Tibial artery (tissue), 4 donors: ENCODE data around the gene TPRG1L.

Experiments
- DNase-seq, 2 donors: peaks; one replicate each; pipeline ENCODE4 v3.0.0-alpha.2; 2019
- H3K27ac ChIP-seq, 2 donors: fragments of 200-600 bp; sonication (generic) in 1 of 2; 1 replicate in 1 of 2; 2 replicates in 1 of 2; pipeline ENCODE4 v1.5.1; 2018 to 2019; ENCODE audit warnings: mild to moderate bottlenecking in 1 of 2
- H3K27me3 ChIP-seq, 2 donors: fragments of 200-600 bp; sonication (generic) in 1 of 2; one replicate each; pipeline versions ENCODE4 v1.5.1 to v1.6.0; 2016 to 2019
- H3K36me3 ChIP-seq, 3 donors: fragments of 200-600 bp; sonication (generic) in 2 of 3; one replicate each; pipeline ENCODE4 v1.5.1; 2016 to 2019; ENCODE audit warnings: mild to moderate bottlenecking in 2 of 3
- H3K4me1 ChIP-seq, 4 donors: fragments of 200-600 bp; sonication (generic) in 2 of 4; 1 replicate in 3 of 4; 2 replicates in 1 of 4; pipeline ENCODE4 v1.5.1; 2016 to 2019
- H3K4me3 ChIP-seq, 2 donors: fragments of 200-600 bp; sonication (generic) in 1 of 2; 1 replicate in 1 of 2; 2 replicates in 1 of 2; pipeline ENCODE4 v1.5.1; 2018 to 2019; ENCODE audit warnings: mild to moderate bottlenecking in 2 of 2
- H3K9me3 ChIP-seq, 3 donors: fragments of 200-600 bp; sonication (generic) in 1 of 3; one replicate each; pipeline ENCODE4 v1.5.1; 2016 to 2019
- intact Hi-C: fragments of 100-400 bp; cut with DNase I; formaldehyde crosslinking; loops from one replicate; pipeline ENCODE4 v1.15.0; 2023; ENCODE audit warnings: low total_unique reads
- TF ChIP-seq, protein P1 (sequence below), 2 experiments: fragments of 200-600 bp in 1 of 2; fragments of 450-650 bp in 1 of 2; IDR thresholded peaks; one replicate each; pipeline ENCODE4 v1.5.1; 2017 to 2019; ENCODE audit warnings: antibody characterized with exemption in 2 of 2, mild to moderate bottlenecking in 1 of 2, moderate library complexity in 1 of 2

Gene TPRG1L

DNA sequence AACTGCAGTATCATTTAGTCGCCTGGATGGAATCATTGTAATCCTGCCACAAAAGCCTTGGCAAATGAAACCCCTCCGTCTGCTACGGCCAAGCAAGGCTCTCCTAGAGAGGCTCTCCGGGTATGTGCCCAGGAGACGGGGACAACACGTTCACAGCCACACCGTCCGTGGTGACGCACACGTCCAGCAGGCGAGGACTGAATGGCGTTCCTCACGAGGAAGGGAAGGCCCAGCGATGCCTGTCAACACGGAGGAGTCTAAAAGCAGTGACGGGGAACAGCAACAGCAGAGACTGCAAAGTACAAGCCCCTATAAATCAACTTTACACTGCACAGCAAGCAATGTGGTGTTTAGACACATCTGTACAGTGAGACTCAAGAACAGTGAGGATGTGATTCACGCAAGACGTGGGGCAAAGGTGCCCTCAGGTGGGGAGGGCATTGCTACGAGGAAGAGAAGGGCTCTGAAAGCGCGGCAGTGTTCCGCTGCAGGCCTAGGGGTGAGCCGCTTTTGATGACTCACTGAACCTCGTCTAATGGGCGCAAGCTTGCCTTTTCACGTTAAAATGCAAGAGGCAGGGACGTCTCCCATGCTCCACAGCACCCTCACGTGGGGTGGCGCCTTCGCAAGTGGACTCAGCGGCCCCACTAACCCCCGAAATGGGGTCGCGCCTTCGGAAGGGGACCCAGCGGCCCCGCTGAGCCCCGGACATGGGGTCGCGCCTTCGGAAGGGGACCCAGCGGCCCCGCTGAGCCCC lies 18.3 kb downstream of the TPRG1L start:
- no peak for DNase-seq
- Histone ChIP-seq H3K27ac (no peak overlapping the region), H3K36me3 (peaks cover 44 to 86% (median 47%) of the 10 kb centered on the region in 3 donors), H3K27me3 (no peaks in the 10 kb centered on the region), H3K4me3 (no peak overlapping the region), H3K9me3 (no peaks in the 10 kb centered on the region), H3K4me1 (no peaks in the 10 kb centered on the region)
- intact Hi-C loops: no loop called here
- TF ChIP-seq, protein P1, sequence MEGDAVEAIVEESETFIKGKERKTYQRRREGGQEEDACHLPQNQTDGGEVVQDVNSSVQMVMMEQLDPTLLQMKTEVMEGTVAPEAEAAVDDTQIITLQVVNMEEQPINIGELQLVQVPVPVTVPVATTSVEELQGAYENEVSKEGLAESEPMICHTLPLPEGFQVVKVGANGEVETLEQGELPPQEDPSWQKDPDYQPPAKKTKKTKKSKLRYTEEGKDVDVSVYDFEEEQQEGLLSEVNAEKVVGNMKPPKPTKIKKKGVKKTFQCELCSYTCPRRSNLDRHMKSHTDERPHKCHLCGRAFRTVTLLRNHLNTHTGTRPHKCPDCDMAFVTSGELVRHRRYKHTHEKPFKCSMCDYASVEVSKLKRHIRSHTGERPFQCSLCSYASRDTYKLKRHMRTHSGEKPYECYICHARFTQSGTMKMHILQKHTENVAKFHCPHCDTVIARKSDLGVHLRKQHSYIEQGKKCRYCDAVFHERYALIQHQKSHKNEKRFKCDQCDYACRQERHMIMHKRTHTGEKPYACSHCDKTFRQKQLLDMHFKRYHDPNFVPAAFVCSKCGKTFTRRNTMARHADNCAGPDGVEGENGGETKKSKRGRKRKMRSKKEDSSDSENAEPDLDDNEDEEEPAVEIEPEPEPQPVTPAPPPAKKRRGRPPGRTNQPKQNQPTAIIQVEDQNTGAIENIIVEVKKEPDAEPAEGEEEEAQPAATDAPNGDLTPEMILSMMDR (IDR thresholded peaks at IDR 0.05): no peak

DNA sequence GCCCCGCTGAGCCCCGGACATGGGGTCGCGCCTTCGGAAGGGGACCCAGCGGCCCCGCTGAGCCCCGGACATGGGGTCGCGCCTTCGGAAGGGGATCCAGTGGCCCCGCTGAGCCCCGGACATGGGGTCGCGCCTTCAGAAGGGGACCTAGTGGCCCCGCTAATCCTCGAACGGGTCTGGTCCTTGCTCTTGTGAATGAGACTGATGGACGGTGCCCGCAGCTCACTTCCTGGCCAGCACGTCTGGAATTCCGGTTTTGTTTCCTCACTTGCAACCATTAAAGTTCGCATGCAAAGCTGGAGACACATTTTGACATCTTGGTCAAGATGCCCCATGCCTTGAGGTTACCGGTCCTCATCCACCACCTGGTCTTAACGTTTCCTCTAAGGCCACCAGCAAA lies 19.5 kb downstream of the TPRG1L start:
- Histone ChIP-seq H3K9me3 (no peaks in the 10 kb centered on the region), H3K4me1 (peaks cover 0 to 9% (median 7%) of the 10 kb centered on the region in 4 donors), H3K4me3 (no peak overlapping the region), H3K27ac (no peak overlapping the region), H3K36me3 (peaks cover 36 to 74% (median 37%) of the 10 kb centered on the region in 3 donors), H3K27me3 (no peaks in the 10 kb centered on the region)
- no peak for DNase-seq
- intact Hi-C loops: no loop called here
- TF ChIP-seq, protein P1 (IDR thresholded peaks at IDR 0.05): no peak

DNA sequence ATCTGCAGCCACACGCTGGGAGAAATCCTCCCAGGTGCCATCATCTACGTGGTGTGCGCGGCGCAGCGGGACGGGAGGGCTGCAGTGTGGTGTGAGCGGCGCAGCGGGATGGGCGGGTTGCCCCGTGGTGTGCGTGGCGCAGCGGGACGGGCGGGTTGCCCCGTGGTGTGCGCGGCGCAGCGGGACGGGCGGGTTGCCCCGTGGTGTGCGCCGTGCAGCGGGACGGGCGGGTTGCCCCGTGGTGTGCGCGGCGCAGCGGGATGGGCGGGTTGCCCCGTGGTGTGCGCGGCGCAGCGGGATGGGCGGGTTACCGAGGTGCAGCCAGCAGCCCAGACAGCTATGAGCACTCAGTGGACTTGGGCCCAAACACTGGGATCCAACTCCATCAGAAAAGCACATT lies 20.4 kb downstream of the TPRG1L start:
- H3K36me3 ChIP-seq: peaks cover 27 to 65% (median 31%) of the 10 kb centered on the region in 3 donors
- no peak for DNase-seq
- H3K4me1 ChIP-seq: peaks cover 0 to 15% (median 11%) of the 10 kb centered on the region in 4 donors
- H3K9me3 ChIP-seq: no peaks in the 10 kb centered on the region
- H3K27ac ChIP-seq: no peak overlapping the region
- H3K27me3 ChIP-seq: no peaks in the 10 kb centered on the region
- intact Hi-C loops: no loop called here
- H3K4me3 ChIP-seq: no peak overlapping the region
- TF ChIP-seq, protein P1 (IDR thresholded peaks at IDR 0.05): no peak

DNA sequence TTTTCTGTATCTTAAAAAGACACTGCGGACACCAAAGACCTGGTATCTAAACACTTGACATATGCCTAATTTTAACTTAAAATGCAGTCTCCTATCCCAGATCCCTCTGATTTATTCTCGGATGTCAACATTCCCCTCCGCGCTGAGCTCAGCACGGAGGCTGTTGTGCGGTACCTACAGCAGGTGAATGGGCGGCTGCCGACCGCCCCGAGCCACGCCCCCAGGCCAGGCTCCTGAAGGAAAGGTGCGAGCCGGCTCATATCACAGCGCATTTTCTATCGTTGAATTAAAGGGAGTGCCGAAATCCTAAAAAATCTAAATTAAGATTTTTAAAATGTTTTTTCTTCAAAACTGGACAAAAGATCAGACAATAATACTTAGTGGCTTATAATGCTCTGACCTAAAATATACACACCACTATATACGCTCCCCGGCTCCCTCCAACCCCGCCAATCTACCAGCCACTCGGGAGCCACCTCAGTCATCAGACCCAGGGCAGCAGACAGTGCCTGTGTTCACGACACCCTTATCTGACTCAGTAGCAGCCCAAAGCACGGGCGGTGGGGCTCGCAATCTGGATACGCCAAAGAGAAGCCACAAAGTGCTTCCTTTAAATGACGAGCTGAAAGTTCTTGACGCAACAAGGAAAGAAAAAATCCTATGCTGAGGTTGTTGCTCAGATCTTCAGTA lies 21.0 kb downstream of the TPRG1L start:
- no peak overlapping the region for H3K27ac ChIP-seq
- H3K27me3 ChIP-seq: peaks cover 4 to 5% of the 10 kb centered on the region in 2 donors
- no peaks in the 10 kb centered on the region for H3K9me3 ChIP-seq
- H3K36me3 ChIP-seq: peaks cover 23 to 59% (median 29%) of the 10 kb centered on the region in 3 donors
- H3K4me1 ChIP-seq: peaks cover 0 to 21% (median 17%) of the 10 kb centered on the region in 4 donors
- DNase-seq: no peak
- TF ChIP-seq, protein P1 (IDR thresholded peaks at IDR 0.05): no peak
- intact Hi-C loops: no loop called here
- no peak overlapping the region for H3K4me3 ChIP-seq

DNA sequence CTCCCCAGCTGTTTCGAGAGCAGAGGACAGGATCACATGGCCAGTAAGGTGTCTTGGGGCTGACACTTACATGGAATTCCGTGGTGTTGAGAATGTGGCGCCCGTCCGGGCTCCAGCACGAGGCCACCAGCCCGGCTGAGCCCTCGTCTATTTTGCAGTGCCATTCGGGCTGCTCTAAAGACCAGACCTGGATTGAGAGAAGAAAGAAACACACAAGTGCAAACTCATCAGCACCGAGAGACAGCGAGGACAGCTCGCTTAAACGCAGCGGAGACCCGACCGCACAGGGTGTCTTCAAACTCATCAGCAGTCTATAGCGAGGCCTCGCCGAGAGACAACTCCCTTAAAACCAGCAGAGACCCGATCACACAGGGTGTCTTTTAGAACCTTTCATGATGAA lies 21.8 kb downstream of the TPRG1L start:
- no peak for DNase-seq
- Histone ChIP-seq H3K36me3 (peaks cover 23 to 51% (median 23%) of the 10 kb centered on the region in 3 donors), H3K4me1 (peaks cover 0 to 29% (median 25%) of the 10 kb centered on the region in 4 donors), H3K4me3 (no peak overlapping the region), H3K9me3 (no peaks in the 10 kb centered on the region), H3K27me3 (peaks cover 12 to 13% of the 10 kb centered on the region in 2 donors), H3K27ac (no peak overlapping the region)
- intact Hi-C loops: no loop called here
- TF ChIP-seq, protein P1 (IDR thresholded peaks at IDR 0.05): no peak
